Body of pancreas (tissue), 4 donors: Measurements from ENCODE around the gene LRRC3. TPM values are rescaled to one million over a fixed set of nuclear protein-coding genes. Genes with fewer than 3 reads are reported as not detected.

Experiments
- ATAC-seq: fragments of 150-250 bp; one replicate; pipeline ENCODE4 v1.9.1; 2016
- DNase-seq, 4 donors: peaks; one replicate each; pipeline ENCODE4 v3.0.0-alpha.2; 2019
- H3K27ac ChIP-seq, 4 donors: fragments of 200-600 bp; sonication (generic); 1 replicate in 3 of 4; 2 replicates in 1 of 4; pipeline versions ENCODE4 v1.5.1 to v1.6.1; 2016 to 2019; ENCODE audit warnings: mild to moderate bottlenecking in 1 of 4, mixed read lengths in 1 of 4, moderate library complexity in 1 of 4
- H3K27me3 ChIP-seq, 2 donors: fragments of 200-600 bp; sonication (generic); one replicate each; pipeline ENCODE4 v1.6.0; 2016; ENCODE audit warnings: mild to moderate bottlenecking in 1 of 2
- H3K36me3 ChIP-seq, 2 donors: fragments of 200-600 bp; sonication (generic); replicated peaks in 1 of 2; 2 replicates each; pipeline ENCODE4 v1.5.1; 2016; ENCODE audit warnings: low read depth in 2 of 2; ENCODE audit not compliant: insufficient read depth in 1 of 2
- H3K4me1 ChIP-seq: fragments of 200-600 bp; sonication (generic); one replicate; pipeline ENCODE4 v1.6.0; 2016
- H3K4me3 ChIP-seq, 2 donors: fragments of 200-600 bp; sonication (generic); 1 replicate in 1 of 2; 2 replicates in 1 of 2; pipeline ENCODE4 v1.5.1; 2016 to 2019
- H3K9me3 ChIP-seq, 3 donors: fragments of 200-600 bp; sonication (generic); 1 replicate in 2 of 3; 2 replicates in 1 of 3; pipeline ENCODE4 v1.5.1; 2016
- POLR2A ChIP-seq, 3 donors: fragments of 450-650 bp; IDR thresholded peaks; one replicate each; pipeline ENCODE4 v1.6.1; 2016; ENCODE audit warnings: antibody characterized with exemption in 3 of 3, mild to moderate bottlenecking in 2 of 3
- WGBS, 2 donors: methylation state at CpG; one replicate each; pipeline ENCODE4 v1.1.5; 2017; 5-methylcytosine and 5-hydroxymethylcytosine counted together
- intact Hi-C: fragments of 100-400 bp; cut with DNase I; formaldehyde crosslinking; loops from one replicate; pipeline ENCODE4 v1.15.1; 2023
- total RNA-seq, 2 donors: library from RNA; depleted of rRNA; stranded (reverse); fragments of >200 nt; gene quantifications; one replicate each; pipeline ENCODE4 v1.1.0, GENCODE V29; 2016
- TF ChIP-seq, protein P1 (sequence below), 7 experiments: fragments of 450-650 bp in 4 of 7; fragments of 200-600 bp in 3 of 7; sonication (generic) in 3 of 7; IDR thresholded peaks; one replicate each; pipeline ENCODE4 v1.5.1; 2016 to 2019; ENCODE audit warnings: antibody characterized with exemption in 7 of 7

The LRRC3 gene
- total RNA-seq, 2 donors from 2014 or later = 0.33 to 1.0 TPM

DNA sequence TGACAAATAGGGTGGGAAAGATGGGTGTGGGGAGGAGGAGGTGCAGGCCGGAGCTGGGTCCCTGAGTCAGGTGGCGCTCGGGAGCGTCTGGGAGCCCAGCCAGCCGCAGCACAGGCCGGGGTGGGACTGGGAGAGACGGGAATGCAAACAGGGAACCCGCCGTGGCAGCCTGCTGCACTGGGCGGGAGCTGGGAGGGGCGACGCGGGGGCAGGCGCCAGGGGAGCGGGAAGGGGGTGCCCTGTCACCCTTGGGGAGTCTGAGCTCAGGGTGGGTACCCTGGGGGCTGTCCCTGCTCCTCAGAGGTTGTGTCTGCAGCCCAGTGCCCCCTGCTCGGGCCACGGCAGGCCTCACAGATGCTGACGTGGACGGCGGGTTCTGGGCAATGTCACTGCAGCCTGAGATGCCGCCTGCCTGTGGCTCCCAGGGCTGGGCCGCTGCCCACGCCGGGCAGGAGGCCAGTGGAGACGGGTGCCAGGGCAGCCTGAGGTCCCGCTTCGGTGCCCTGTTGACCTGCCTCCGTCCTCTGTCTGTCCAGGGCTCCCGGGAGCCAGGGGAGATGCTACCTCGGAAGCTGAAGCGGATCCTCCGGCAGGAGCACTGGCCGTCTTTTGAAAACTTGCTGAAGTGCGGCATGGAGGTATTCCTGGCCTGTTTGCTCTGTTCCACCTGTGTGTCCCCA lies 16.6 kb upstream of the LRRC3 start:
- WGBS, 2 donors = 10 to 34% methylated on average over 13 to 34 of the region's 34 CpGs
- peak; percentile 44 to 78 (median 54) for DNase-seq

GRCh38 chr21:44439211-44439600 lies 16.1 kb upstream of the LRRC3 start:
- Histone ChIP-seq H3K27ac (no peak overlapping the region), H3K4me1 (peaks cover 12% of the 10 kb centered on the region), H3K27me3 (no peaks in the 10 kb centered on the region), H3K36me3 (no peaks in the 10 kb centered on the region), H3K4me3 (no peak overlapping the region), H3K9me3 (no peaks in the 10 kb centered on the region)
- DNase-seq (no peak), ATAC-seq (no peak)
- intact Hi-C loops = no loop called here
- WGBS, 2 donors = 68 to 84% methylated on average over 6 to 11 of the region's 11 CpGs
- TF ChIP-seq POLR2A (IDR thresholded peaks at IDR 0.05) = no peak
- TF ChIP-seq, protein P1, sequence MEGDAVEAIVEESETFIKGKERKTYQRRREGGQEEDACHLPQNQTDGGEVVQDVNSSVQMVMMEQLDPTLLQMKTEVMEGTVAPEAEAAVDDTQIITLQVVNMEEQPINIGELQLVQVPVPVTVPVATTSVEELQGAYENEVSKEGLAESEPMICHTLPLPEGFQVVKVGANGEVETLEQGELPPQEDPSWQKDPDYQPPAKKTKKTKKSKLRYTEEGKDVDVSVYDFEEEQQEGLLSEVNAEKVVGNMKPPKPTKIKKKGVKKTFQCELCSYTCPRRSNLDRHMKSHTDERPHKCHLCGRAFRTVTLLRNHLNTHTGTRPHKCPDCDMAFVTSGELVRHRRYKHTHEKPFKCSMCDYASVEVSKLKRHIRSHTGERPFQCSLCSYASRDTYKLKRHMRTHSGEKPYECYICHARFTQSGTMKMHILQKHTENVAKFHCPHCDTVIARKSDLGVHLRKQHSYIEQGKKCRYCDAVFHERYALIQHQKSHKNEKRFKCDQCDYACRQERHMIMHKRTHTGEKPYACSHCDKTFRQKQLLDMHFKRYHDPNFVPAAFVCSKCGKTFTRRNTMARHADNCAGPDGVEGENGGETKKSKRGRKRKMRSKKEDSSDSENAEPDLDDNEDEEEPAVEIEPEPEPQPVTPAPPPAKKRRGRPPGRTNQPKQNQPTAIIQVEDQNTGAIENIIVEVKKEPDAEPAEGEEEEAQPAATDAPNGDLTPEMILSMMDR (IDR thresholded peaks at IDR 0.05) = no peak

More for the DNA sequence above, 16.6 kb upstream of the LRRC3 start:
- no peak for TF ChIP-seq POLR2A (IDR thresholded peaks at IDR 0.05)
- no peaks in the 10 kb centered on the region for H3K9me3 ChIP-seq
- no peak overlapping the region for H3K4me3 ChIP-seq
- no peaks in the 10 kb centered on the region for H3K36me3 ChIP-seq
- peak; percentile 75 for ATAC-seq
- intact Hi-C loops = no loop called here
- no peak overlapping the region for H3K27ac ChIP-seq
- H3K4me1 ChIP-seq = peaks cover 12% of the 10 kb centered on the region
- no peaks in the 10 kb centered on the region for H3K27me3 ChIP-seq

GRCh38 chr21:44440241-44441040 lies 14.9 kb upstream of the LRRC3 start:
- TF ChIP-seq, protein P1 (IDR thresholded peaks at IDR 0.05) = no peak
- TF ChIP-seq POLR2A (IDR thresholded peaks at IDR 0.05) = no peak
- intact Hi-C loops = no loop called here
- ATAC-seq = no peak
- Histone ChIP-seq H3K36me3 (no peaks in the 10 kb centered on the region), H3K27ac (no peak overlapping the region), H3K4me1 (peaks cover 12% of the 10 kb centered on the region), H3K4me3 (no peak overlapping the region), H3K27me3 (no peaks in the 10 kb centered on the region), H3K9me3 (no peaks in the 10 kb centered on the region)
- WGBS, 2 donors = 79 to 83% methylated on average over 15 to 26 of the region's 33 CpGs
- DNase-seq = peak in 1 of 4 donors; percentile 9

DNA sequence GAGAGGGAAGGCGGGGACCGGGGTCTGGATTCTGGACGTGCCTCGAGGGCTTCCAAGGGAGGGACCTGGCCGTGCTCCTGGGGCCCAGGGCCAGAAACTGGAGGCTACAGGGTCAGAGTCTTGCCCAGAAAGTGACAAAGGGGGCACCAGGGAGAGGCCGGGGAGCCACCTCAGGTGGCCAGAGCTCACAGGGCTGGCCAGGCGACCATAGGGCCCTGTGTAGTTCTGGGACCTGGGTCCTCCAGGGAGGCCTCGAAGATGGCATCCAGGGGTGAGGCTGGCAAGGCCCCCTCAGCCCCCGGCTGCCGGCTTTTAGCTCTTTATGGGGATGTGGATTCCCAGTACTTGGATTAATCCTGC lies 14.3 kb upstream of the LRRC3 start:
- 69 to 86% methylated on average over 5 to 10 of the region's 10 CpGs for WGBS, 2 donors
- H3K9me3 ChIP-seq = no peaks in the 10 kb centered on the region
- H3K27me3 ChIP-seq = no peaks in the 10 kb centered on the region
- no peak overlapping the region for H3K4me3 ChIP-seq
- H3K36me3 ChIP-seq = no peaks in the 10 kb centered on the region
- H3K4me1 ChIP-seq = peaks cover 12% of the 10 kb centered on the region
- ATAC-seq (no peak), DNase-seq (no peak)
- H3K27ac ChIP-seq = no peak overlapping the region
- intact Hi-C loops = no loop called here
- no peak for TF ChIP-seq POLR2A (IDR thresholded peaks at IDR 0.05)
- TF ChIP-seq, protein P1 (IDR thresholded peaks at IDR 0.05) = no peak

DNA sequence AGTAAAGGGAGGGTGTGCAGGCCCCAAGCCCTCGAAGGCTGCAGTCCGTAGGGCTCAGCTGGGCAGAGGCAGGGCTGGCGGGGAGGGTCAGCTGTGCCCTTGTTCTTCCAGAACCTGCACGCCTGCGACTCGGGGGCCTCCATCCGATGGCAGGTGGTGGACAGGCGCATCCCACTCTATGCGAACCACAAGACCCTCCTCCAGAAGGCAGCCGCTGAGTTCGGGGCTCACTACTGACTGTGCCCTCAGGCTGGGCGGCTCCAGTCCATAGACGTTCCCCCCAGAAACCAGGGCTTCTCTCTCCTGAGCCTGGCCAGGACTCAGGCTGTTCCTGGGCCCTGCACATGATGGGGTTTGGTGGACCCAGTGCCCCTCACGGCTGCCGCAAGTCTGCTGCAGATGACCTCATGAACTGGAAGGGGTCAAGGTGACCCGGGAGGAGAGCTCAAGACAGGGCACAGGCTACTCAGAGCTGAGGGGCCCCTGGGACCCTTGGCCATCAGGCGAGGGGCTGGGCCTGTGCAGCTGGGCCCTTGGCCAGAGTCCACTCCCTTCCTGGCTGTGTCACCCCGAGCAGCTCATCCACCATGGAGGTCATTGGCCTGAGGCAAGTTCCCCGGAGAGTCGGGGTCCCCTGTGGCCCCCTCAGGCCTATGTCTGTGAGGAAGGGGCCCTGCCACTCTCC lies 13.6 kb upstream of the LRRC3 start:
- intact Hi-C loops = no loop called here
- Histone ChIP-seq H3K36me3 (no peaks in the 10 kb centered on the region), H3K4me1 (peaks cover 12% of the 10 kb centered on the region), H3K9me3 (no peaks in the 10 kb centered on the region), H3K27ac (no peak overlapping the region), H3K27me3 (no peaks in the 10 kb centered on the region), H3K4me3 (no peak overlapping the region)
- ATAC-seq (no peak), DNase-seq (no peak)
- no peak for TF ChIP-seq POLR2A (IDR thresholded peaks at IDR 0.05)
- TF ChIP-seq, protein P1 (IDR thresholded peaks at IDR 0.05) = no peak
- WGBS, 2 donors = 72% methylated on average over 6 to 14 of the region's 20 CpGs
